ENCODE results near the gene GOLGA6A.

GRCh38 chr15:74050127-74050526 lies 32.2 kb downstream of the GOLGA6A start:
- no peak for TF ChIP-seq CTCF (IDR thresholded peaks at IDR 0.05)
- TF ChIP-seq POLR2A (IDR thresholded peaks at IDR 0.05): no peak
- no peak for TF ChIP-seq EP300 (IDR thresholded peaks at IDR 0.05)
